Colon (tissue), 2 donors: Measurements from ENCODE around the gene ANKRD44.

Experiments
- FAIRE-seq: peaks from 2 replicates; lab custom pipeline; 2012; peaks lifted over from hg19 to GRCh38; lab: Jason Lieb, UNC
- donor health status: control.
- donor health status: control.

The ANKRD44 gene

GRCh38 chr2:197174539-197175094 is 136.0 kb downstream of the ANKRD44 start:
- FAIRE-seq: no peak

GRCh38 chr2:197171582-197171981 is 139.0 kb downstream of the ANKRD44 start:
- FAIRE-seq: no peak

GRCh38 chr2:197170208-197170607 is 140.4 kb downstream of the ANKRD44 start:
- FAIRE-seq: no peak

DNA sequence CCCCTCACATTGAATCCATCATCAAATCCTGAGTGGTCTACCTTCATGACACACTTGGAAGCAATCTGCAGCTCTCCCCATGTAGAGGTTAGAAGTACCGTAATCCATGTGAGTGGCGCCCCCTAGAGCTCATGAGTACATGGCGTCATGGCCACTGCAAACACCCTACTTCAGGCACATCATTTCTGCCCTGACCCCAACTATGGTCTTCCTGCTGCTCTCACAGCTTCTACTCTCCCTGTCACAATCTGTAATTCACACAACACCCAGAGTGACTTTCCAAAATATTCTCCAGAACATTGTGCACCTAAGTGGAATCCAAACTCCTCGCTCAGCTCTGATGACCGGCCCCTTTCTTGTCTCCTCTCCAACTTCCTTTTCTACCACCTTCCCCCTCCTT is 141.9 kb downstream of the ANKRD44 start:
- FAIRE-seq: no peak

DNA sequence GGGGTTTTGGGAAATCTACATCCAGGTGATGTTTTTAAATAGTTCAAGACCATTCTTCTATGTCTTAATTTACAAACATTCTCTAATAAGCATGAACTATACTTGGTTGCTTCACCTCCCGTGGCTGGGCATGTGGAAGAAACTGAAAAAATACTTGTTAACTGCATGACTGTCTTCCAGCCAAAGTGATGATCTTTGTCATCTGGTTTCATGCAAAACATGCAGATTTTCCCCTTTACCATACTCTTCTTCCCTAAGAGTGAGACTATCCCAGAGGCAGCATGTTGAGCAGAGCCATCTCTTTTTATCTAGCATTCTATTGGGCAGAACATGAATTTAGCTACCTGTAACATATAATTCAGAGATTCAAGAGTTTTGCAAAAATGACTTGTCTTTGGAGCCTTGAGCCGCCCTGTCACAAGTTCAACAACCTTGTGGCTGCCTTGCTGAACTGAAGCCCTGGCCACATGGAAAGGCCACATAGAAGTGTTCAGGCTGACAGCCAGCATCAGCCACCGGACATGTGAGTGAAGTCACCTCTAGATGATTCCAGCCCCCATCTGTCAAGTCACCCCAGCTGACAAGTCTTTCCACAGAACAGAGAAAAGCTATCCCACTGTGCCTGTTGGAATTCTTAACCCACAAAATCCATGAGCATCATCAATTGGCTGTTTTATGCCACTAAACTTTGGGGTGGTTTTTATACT is 142.8 kb downstream of the ANKRD44 start:
- no peak for FAIRE-seq

- FAIRE-seq: no peak
These were observed 145.6 kb downstream of the ANKRD44 start for GRCh38 chr2:197165020-197165419.

DNA sequence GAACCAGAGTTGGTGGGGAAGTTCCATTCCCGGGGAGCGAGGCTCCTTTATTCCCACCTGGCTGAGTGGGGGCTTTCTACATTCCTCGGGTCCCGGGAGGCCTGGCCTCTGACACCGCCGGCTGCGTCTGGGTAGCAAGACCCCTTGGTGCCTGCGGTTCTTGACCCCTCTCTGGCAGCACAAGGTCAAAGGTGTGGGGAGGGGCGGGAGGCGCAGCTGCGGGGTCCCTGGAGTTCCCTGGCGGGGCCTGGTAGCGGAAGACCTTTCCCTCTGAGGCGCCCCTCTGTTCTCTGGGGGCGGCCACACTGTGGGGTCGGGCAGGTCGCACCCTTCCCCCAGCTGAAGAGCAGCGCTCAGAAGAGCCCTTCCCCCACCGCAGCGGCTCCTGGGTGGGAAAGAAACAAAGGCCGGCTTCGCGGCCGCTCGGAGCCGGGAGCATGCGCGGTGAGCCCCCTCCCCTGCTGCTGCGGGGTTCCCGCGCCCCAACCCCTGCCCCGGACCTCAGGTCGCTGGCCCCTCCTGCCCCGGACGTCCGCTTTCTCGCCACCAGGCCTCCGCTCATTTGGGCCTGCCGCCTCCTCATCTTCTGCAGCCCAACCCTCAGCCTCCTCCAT is 146.3 kb downstream of the ANKRD44 start:
- no peak for FAIRE-seq

DNA sequence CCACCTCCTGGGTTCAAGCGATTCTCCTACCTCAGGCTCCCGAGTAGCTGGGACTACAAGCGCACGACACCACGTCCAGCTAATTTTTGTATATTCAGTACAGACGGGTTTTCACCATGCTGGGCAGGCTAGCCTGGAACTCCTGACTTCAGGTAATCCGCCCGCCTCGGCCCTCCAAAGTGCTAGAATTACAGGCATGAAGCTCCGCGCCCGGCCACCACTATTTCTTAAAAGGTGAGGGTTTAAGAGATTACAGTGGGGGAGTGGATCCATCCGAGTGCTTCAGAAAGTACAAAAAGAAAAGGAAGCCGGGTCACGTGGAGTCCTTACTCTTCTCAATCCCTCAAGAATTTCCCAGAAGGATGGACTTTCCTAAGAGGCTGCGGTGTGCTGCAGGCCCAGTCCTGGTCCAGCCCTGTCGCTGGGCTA is 146.9 kb downstream of the ANKRD44 start:
- no peak for FAIRE-seq

DNA sequence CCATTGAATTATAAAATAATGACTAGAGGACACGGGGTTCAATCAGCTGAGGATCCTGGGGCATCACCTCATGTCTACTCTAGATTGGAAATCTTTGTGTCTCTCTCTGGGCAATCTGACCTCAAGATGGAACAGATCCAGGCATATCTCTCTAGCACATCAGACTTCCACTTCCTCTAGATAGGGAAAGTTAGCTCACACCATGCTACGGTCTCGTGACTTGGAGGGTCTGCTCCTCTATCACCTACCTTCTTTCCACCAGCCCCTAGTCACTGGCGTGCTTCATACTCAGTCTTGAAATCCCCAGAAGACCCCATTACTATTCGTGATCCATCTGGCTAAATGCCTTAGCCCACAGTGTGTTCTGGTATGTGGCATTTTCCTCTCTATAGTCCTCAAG is 148.8 kb downstream of the ANKRD44 start:
- FAIRE-seq: no peak

- no peak for FAIRE-seq
These were observed 150.8 kb downstream of the ANKRD44 start for GRCh38 chr2:197159661-197160211.

- no peak for FAIRE-seq
These were observed 151.7 kb downstream of the ANKRD44 start for GRCh38 chr2:197158591-197159550.

DNA sequence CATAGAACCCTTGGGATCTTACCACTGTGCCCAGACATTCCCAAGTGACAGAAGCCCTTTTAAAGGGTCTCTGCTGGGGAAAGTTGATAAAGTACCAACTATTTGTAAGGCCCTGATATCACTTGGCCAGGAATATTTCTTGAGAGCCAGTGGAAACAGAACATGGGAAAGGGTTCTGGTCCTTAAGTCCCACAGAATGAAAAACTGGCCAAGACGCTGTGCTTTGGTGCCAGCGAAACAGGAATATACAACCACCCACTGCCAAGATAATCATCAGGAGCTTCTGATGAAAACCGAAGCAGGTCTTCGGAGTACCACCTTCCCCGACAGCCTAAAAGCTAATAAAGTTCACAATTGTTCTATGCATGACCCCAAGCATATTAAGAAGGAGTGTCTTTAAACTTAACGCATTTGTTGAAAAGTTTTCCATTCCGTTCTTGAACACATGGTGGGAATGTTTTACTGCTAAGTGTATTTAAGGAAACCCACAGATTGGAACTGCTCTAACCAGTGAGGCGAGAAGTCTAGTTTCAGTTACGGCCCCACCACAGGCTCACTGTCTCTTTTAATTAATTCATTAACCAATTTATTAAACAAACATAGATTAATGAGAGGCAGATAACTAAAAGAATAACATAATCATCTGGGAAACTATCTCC is 152.6 kb downstream of the ANKRD44 start:
- FAIRE-seq: no peak

- FAIRE-seq: no peak
These were observed 153.8 kb downstream of the ANKRD44 start for GRCh38 chr2:197156771-197157170.

DNA sequence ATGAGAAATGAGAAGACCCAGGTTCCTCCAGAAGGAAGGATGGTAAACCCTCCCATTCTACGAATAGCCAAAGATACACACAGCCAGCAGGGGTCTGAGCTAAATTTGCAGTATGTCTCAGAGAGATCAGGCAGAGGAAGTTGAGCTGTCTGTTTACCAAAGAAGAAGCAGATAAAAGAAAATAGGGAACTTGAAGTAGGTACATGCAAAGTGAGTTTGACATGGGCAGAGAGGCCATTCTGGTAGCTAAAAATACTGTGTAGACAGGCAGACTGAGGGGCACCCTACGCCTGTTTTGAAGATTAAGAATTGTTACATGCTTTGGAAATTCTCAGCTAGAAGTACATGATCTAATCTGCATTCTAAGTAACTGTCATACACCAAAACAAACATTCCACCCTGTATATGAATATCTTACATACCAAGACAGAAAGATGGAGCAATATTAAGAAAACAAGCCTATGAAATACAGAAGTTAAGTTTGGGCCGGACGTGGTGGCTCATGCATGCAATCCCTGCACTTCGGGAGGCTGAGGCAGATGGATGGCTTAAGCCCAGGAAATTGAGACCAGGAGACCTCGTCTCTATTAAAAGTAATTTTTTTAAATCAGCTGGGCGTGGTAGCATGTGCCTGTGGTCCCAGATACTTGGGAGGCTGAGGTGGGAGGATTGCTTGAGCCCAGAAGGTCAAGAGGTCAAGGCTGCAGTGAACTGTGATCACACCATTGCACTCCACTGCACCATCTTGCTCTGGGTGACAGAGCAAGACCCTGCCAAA is 157.9 kb downstream of the ANKRD44 start:
- no peak for FAIRE-seq

DNA sequence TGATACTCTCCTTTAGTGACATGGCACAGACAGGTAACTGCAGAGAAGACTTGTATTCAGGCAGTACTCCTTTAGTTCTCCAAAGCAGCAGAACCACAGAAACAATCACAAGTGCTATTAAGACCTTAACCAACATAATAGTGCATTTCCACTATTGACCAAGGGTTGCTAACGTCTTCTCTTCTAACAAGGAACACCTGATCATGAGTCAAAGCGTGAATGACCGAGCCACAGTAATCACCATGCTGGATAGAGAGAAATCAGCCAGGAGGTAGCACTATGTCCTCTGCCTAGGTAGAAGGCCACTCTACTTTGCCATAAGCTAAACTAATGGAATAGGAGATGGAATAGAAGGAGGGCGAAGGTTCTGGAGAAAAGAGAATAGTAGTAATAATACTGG is 161.0 kb downstream of the ANKRD44 start:
- FAIRE-seq: no peak

GRCh38 chr2:197148401-197148800 is 162.2 kb downstream of the ANKRD44 start:
- no peak for FAIRE-seq

- FAIRE-seq: no peak
These were observed 162.6 kb downstream of the ANKRD44 start for GRCh38 chr2:197147942-197148341.

DNA sequence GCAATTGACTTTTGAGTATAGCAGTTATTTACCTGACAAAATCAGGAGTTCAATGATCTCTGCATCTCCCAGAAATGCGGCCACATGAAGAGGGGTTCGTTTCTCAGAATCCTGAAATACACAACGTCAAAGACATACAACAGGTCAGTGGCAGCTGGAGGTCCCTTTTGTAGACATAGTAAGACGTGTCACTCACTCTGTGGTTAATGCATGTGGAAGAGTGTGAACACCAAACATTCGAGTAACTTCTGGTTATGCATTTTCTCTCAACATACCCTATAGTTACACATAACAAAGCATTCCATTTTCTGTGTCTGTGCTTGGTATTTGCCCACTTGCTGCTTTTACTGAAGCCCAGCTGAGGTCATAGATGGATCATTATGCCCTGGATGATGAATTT is 163.6 kb downstream of the ANKRD44 start:
- no peak for FAIRE-seq

- FAIRE-seq: no peak
These were observed 165.0 kb downstream of the ANKRD44 start for GRCh38 chr2:197145471-197146056.

- no peak for FAIRE-seq
These were observed 166.4 kb downstream of the ANKRD44 start for GRCh38 chr2:197144183-197144582.
